GM18951 (cell line): ENCODE data around the gene BCKDHB.

Source experiments
- POLR2A ChIP-seq: IDR thresholded peaks from 4 replicates; pipeline ENCODE4 v1.6.1; 2011; ENCODE audit warnings: mild to moderate bottlenecking; ENCODE audit not compliant: insufficient read length, insufficient read depth; ENCODE audit errors: extremely low read depth
- in situ Hi-C: fragments of 300-500 bp; cut with MboI; formaldehyde crosslinking; loops from one replicate; pipeline ENCODE4 v1.12.0; 2022; ENCODE audit warnings: low sequenced_read_pairs, mixed read lengths, inconsistent platforms; ENCODE audit not compliant: unreplicated experiment

BCKDHB gene

GRCh38 chr6:80197474-80197873 lies 91.0 kb downstream of the BCKDHB start:
- in situ Hi-C loops = no loop called here
- TF ChIP-seq POLR2A = no peak

GRCh38 chr6:80197986-80198385 lies 91.5 kb downstream of the BCKDHB start:
- no peak for TF ChIP-seq POLR2A
- in situ Hi-C loops = no loop called here

GRCh38 chr6:80203283-80203682 lies 96.8 kb downstream of the BCKDHB start:
- in situ Hi-C loops = loop anchor here (25.0 kb wide), 1 partner anchor 1559 kb away; the partner anchor contains the start of gene TENT5A
- no peak for TF ChIP-seq POLR2A

- no peak for TF ChIP-seq POLR2A
- in situ Hi-C loops = loop anchor here (25.0 kb wide), 1 partner anchor 1557 kb away; the partner anchor contains the start of gene TENT5A
Measured at GRCh38 chr6:80205404-80205803, 98.9 kb downstream of the BCKDHB start.

- in situ Hi-C loops = loop anchor here (25.0 kb wide), 1 partner anchor 1556 kb away; the partner anchor contains the start of gene TENT5A
Measured at GRCh38 chr6:80206758-80207157, 100.3 kb downstream of the BCKDHB start.

GRCh38 chr6:80209430-80209829 lies 103.0 kb downstream of the BCKDHB start:
- in situ Hi-C loops = loop anchor here (25.0 kb wide), 1 partner anchor 1553 kb away; the partner anchor contains the start of gene TENT5A
- no peak for TF ChIP-seq POLR2A

More at GRCh38 chr6:80206758-80207157, 100.3 kb downstream of the BCKDHB start:
- no peak for TF ChIP-seq POLR2A

GRCh38 chr6:80210618-80211017 lies 104.1 kb downstream of the BCKDHB start:
- no peak for TF ChIP-seq POLR2A
- in situ Hi-C loops = loop anchor here (25.0 kb wide), 1 partner anchor 1552 kb away; the partner anchor contains the start of gene TENT5A

- in situ Hi-C loops = loop anchor here (25.0 kb wide), 1 partner anchor 1551 kb away; the partner anchor contains the start of gene TENT5A
Measured at GRCh38 chr6:80211286-80211685, 104.8 kb downstream of the BCKDHB start.

GRCh38 chr6:80211890-80212289 lies 105.4 kb downstream of the BCKDHB start:
- in situ Hi-C loops = loop anchor here (25.0 kb wide), 1 partner anchor 1550 kb away; the partner anchor contains the start of gene TENT5A

More at GRCh38 chr6:80211286-80211685, 104.8 kb downstream of the BCKDHB start:
- no peak for TF ChIP-seq POLR2A

- TF ChIP-seq POLR2A = no peak
- in situ Hi-C loops = loop anchor here (25.0 kb wide), 1 partner anchor 1548 kb away; the partner anchor contains the start of gene TENT5A
Measured at GRCh38 chr6:80214436-80215022, 108.1 kb downstream of the BCKDHB start.

- no peak for TF ChIP-seq POLR2A
- in situ Hi-C loops = loop anchor here (25.0 kb wide), 1 partner anchor 1547 kb away; the partner anchor contains the start of gene TENT5A
Measured at GRCh38 chr6:80215063-80215462, 108.6 kb downstream of the BCKDHB start.

GRCh38 chr6:80217794-80218193 lies 111.3 kb downstream of the BCKDHB start:
- in situ Hi-C loops = loop anchor here (25.0 kb wide), 1 partner anchor 1545 kb away; the partner anchor contains the start of gene TENT5A
- TF ChIP-seq POLR2A = no peak

GRCh38 chr6:80223743-80224212 lies 117.3 kb downstream of the BCKDHB start:
- in situ Hi-C loops = loop anchor here (25.0 kb wide), 1 partner anchor 1539 kb away; the partner anchor contains the start of gene TENT5A
- no peak for TF ChIP-seq POLR2A

- in situ Hi-C loops = no loop called here
- no peak for TF ChIP-seq POLR2A
Measured at GRCh38 chr6:80226151-80226550, 119.7 kb downstream of the BCKDHB start.
